CD14-positive monocyte (primary cell): ENCODE results near the gene GFI1B. TPM values are rescaled to one million over a fixed set of nuclear protein-coding genes. Genes with fewer than 3 reads are reported as not detected.

Experiments used
- DNase-seq, 3 donors: peaks; one replicate each; pipeline ENCODE4 v3.0.0-alpha.2; 2011 to 2022
- H2AFZ ChIP-seq: 2 replicates; pipeline ENCODE4 v1.6.0; 2012; ENCODE audit warnings: mild to moderate bottlenecking, low read depth, low read length, inconsistent platforms; ENCODE audit not compliant: insufficient read depth, poor library complexity, severe bottlenecking
- H3K27ac ChIP-seq, 2 donors: 1 replicate in 1 of 2; 2 replicates in 1 of 2; pipeline ENCODE4 v1.5.1; 2012 to 2013; ENCODE audit warnings: low read length in 2 of 2, control low read depth in 1 of 2, inconsistent platforms in 1 of 2, low read depth in 1 of 2, mild to moderate bottlenecking in 1 of 2
- H3K27me3 ChIP-seq, 2 donors: one replicate each; pipeline versions ENCODE4 v1.6.0 to v1.6.1; 2011 to 2013; ENCODE audit warnings: low read length in 2 of 2; ENCODE audit not compliant: control insufficient read depth in 2 of 2, insufficient read depth in 2 of 2
- H3K36me3 ChIP-seq, 2 donors: replicated peaks in 1 of 2; 1 replicate in 1 of 2; 2 replicates in 1 of 2; pipeline versions ENCODE4 v1.5.1 to v1.6.1; 2012 to 2013; ENCODE audit warnings: low read length in 2 of 2, control low read depth in 1 of 2, inconsistent platforms in 1 of 2, mild to moderate bottlenecking in 1 of 2; ENCODE audit not compliant: insufficient read depth in 2 of 2, control insufficient read depth in 1 of 2
- H3K4me1 ChIP-seq, 2 donors: 1 replicate in 1 of 2; 2 replicates in 1 of 2; pipeline versions ENCODE4 v1.5.1 to v1.6.1; 2012 to 2013; ENCODE audit warnings: low read length in 2 of 2, control low read depth in 1 of 2, inconsistent platforms in 1 of 2, mild to moderate bottlenecking in 1 of 2, moderate library complexity in 1 of 2; ENCODE audit not compliant: insufficient read depth in 2 of 2, control insufficient read depth in 1 of 2
- H3K4me2 ChIP-seq: replicated peaks from 2 replicates; pipeline ENCODE3; 2012; ENCODE audit warnings: low read length, moderate library complexity, mild to moderate bottlenecking; ENCODE audit not compliant: poor library complexity, severe bottlenecking; ENCODE audit errors: extremely low read depth
- H3K4me3 ChIP-seq, 3 experiments: fragments of 200-600 bp in 1 of 3; sonication (generic) in 1 of 3; replicated peaks in 1 of 3; 1 replicate in 2 of 3; 2 replicates in 1 of 3; pipeline ENCODE4 v1.5.1; 2011 to 2013; ENCODE audit warnings: low read length in 3 of 3, mild to moderate bottlenecking in 3 of 3, control low read depth in 2 of 3, low read depth in 2 of 3, inconsistent platforms in 1 of 3, moderate library complexity in 1 of 3
- H3K79me2 ChIP-seq: 2 replicates; pipeline ENCODE4 v1.6.0; 2012; ENCODE audit warnings: mild to moderate bottlenecking, control low read depth, inconsistent platforms, low read length, moderate library complexity; ENCODE audit not compliant: insufficient read depth
- H3K9ac ChIP-seq: 2 replicates; pipeline ENCODE4 v1.6.0; 2017; ENCODE audit warnings: low read length, mild to moderate bottlenecking; ENCODE audit not compliant: insufficient read depth, poor library complexity, severe bottlenecking
- H3K9me3 ChIP-seq, 2 donors: replicated peaks in 1 of 2; 1 replicate in 1 of 2; 2 replicates in 1 of 2; pipeline versions ENCODE4 v1.5.1 to v1.6.1; 2012 to 2013; ENCODE audit warnings: low read length in 2 of 2, control low read depth in 1 of 2; ENCODE audit not compliant: control insufficient read depth in 1 of 2, insufficient read depth in 1 of 2
- H4K20me1 ChIP-seq: 2 replicates; pipeline ENCODE4 v1.6.0; 2012; ENCODE audit warnings: mild to moderate bottlenecking, low read length, control low read depth, moderate library complexity; ENCODE audit not compliant: insufficient read depth
- H3K27ac Mint-ChIP-seq, 7 donors: one replicate each; pipeline ENCODE4 v1.8.0; 2020; ENCODE audit warnings: mild to moderate bottlenecking in 7 of 7, mixed read lengths in 7 of 7, moderate library complexity in 6 of 7, inconsistent platforms in 2 of 7
- H3K27me3 Mint-ChIP-seq, 3 donors: one replicate each; pipeline ENCODE4 v1.8.0; 2021 to 2022; ENCODE audit warnings: low read depth in 3 of 3, mild to moderate bottlenecking in 3 of 3, mixed read lengths in 3 of 3, moderate library complexity in 3 of 3, inconsistent platforms in 1 of 3
- H3K36me3 Mint-ChIP-seq, 2 donors: one replicate each; pipeline ENCODE4 v1.8.0; 2020; ENCODE audit warnings: mixed read lengths in 2 of 2, inconsistent platforms in 1 of 2, mild to moderate bottlenecking in 1 of 2
- H3K4me1 Mint-ChIP-seq: one replicate; pipeline ENCODE4 v1.8.0; 2020; ENCODE audit warnings: mild to moderate bottlenecking, mixed read lengths
- H3K4me3 Mint-ChIP-seq, 2 donors: one replicate each; pipeline ENCODE4 v1.8.0; 2020; ENCODE audit warnings: mild to moderate bottlenecking in 2 of 2, mixed read lengths in 2 of 2, moderate library complexity in 1 of 2
- H3K9me3 Mint-ChIP-seq, 7 donors: one replicate each; pipeline ENCODE4 v1.8.0; 2020 to 2022; ENCODE audit warnings: mixed read lengths in 7 of 7, mild to moderate bottlenecking in 6 of 7, moderate library complexity in 6 of 7, inconsistent platforms in 2 of 7
- WGBS: methylation state at CpG from one replicate; pipeline ENCODE4 v1.1.5; 2013; ENCODE audit warnings: missing lambda C conversion rate; ENCODE audit not compliant: insufficient coverage; 5-methylcytosine and 5-hydroxymethylcytosine counted together
- intact Hi-C, 2 donors: fragments of 100-400 bp; cut with micrococcal nuclease; formaldehyde crosslinking; loops; one replicate each; pipeline versions ENCODE4 v1.15.0 to v1.15.1; 2023
- polyA plus RNA-seq, 3 donors: library from polyadenylated mRNA; depleted of rRNA in 1 of 3; unstranded in 2 of 3; stranded (reverse) in 1 of 3; fragments of 300-500 nt in 2 of 3; fragments of >200 nt in 1 of 3; fragmentation: Illumina TruSeq in 2 of 3; gene quantifications; 1 replicate in 2 of 3; 2 replicates in 1 of 3; pipeline ENCODE4 v1.2.3, GENCODE V29; 2012 to 2021
- TF ChIP-seq, protein P1 (sequence below): fragments of 200-600 bp; IDR thresholded peaks from one replicate; pipeline ENCODE4 v1.8.0; 2022; ENCODE audit warnings: antibody characterized with exemption, mild to moderate bottlenecking

Gene GFI1B
- polyA plus RNA-seq, 3 donors: 0.06 to 0.39 (median 0.21) TPM

DNA sequence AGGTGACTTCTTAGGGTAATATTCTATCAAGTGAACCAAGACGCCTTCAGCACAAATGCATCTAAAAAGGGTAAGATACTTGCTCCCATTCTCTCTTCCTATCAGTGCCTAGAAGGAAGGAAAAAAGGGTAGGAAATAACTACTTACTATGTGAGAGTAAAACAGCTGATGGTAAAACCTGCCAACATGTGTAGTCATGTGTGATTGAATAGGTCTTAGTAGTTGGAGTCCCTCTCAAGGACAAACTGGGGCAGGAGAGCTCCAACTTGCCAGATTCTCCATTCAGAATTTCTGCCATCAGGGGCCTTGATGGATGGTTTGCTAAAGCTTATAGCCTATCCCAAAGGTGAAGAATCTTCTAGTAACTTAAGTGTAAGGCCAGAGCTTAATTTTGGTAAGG is 39.3 kb upstream of the GFI1B start:
- peaks cover 56% of the 10 kb centered on the region for H4K20me1 ChIP-seq
- peaks cover 12 to 13% of the 10 kb centered on the region in 2 donors for H3K36me3 Mint-ChIP-seq
- H3K9ac ChIP-seq: no peak overlapping the region
- H3K27ac ChIP-seq: no peak overlapping the region
- H3K4me1 ChIP-seq: peaks cover 11 to 12% of the 10 kb centered on the region in 2 donors
- no peak overlapping the region for H3K4me3 Mint-ChIP-seq
- peaks cover 18% of the 10 kb centered on the region for H3K4me1 Mint-ChIP-seq
- intact Hi-C loops: no loop called here
- TF ChIP-seq, protein P1, sequence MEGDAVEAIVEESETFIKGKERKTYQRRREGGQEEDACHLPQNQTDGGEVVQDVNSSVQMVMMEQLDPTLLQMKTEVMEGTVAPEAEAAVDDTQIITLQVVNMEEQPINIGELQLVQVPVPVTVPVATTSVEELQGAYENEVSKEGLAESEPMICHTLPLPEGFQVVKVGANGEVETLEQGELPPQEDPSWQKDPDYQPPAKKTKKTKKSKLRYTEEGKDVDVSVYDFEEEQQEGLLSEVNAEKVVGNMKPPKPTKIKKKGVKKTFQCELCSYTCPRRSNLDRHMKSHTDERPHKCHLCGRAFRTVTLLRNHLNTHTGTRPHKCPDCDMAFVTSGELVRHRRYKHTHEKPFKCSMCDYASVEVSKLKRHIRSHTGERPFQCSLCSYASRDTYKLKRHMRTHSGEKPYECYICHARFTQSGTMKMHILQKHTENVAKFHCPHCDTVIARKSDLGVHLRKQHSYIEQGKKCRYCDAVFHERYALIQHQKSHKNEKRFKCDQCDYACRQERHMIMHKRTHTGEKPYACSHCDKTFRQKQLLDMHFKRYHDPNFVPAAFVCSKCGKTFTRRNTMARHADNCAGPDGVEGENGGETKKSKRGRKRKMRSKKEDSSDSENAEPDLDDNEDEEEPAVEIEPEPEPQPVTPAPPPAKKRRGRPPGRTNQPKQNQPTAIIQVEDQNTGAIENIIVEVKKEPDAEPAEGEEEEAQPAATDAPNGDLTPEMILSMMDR: no peak
- peaks cover 90% of the 10 kb centered on the region for H3K79me2 ChIP-seq
- H2AFZ ChIP-seq: no peak overlapping the region
- no peaks in the 10 kb centered on the region for H3K27me3 ChIP-seq
- no peaks in the 10 kb centered on the region for H3K27me3 Mint-ChIP-seq
- no CpG with 5 or more reads among the region's 1 CpG for WGBS
- no peak overlapping the region for H3K27ac Mint-ChIP-seq
- no peaks in the 10 kb centered on the region for H3K9me3 ChIP-seq
- no peak overlapping the region for H3K4me2 ChIP-seq
- H3K9me3 Mint-ChIP-seq: no peaks in the 10 kb centered on the region
- peaks cover 2 to 12% of the 10 kb centered on the region in 2 donors for H3K36me3 ChIP-seq
- no peak for DNase-seq
- no peak overlapping the region for H3K4me3 ChIP-seq

DNA sequence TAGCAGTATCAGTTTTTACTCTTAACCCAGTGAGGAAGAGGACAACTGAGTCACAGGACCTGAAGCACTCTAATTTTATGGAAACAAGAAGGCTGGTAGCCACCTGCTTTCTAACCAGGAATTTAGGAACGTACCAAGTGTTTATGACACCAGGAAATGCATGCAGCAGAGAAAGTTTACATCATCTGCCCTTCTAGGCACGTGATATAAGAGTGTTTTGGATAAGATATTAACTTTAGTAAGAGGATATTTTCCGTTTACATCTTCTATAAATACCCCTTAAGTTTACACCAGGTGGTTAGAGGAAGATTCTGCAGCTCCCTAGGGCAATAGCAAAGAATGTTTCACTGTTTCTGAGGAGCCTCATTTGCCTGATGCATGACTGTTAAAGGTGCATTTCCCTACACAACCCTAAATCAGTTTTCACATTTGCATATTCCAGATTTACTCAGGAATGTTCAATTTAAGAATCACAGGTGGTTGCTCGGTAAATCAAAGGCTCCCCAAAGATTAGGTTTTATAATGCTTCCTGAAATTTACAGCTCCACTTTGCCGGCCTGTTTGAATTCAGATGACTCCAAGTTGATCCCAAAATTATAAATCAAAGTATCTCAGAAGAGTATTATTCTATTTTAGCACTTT is 35.8 kb upstream of the GFI1B start:
- no peaks in the 10 kb centered on the region for H3K36me3 ChIP-seq
- H3K27me3 Mint-ChIP-seq: peaks cover 0 to 1% (median 0%) of the 10 kb centered on the region in 3 donors
- peaks cover 33% of the 10 kb centered on the region for H4K20me1 ChIP-seq
- H2AFZ ChIP-seq: no peak overlapping the region
- TF ChIP-seq, protein P1: no peak
- no peak overlapping the region for H3K27ac Mint-ChIP-seq
- peaks cover 0 to 2% (median 0%) of the 10 kb centered on the region in 7 donors for H3K9me3 Mint-ChIP-seq
- peaks cover 16 to 20% of the 10 kb centered on the region in 2 donors for H3K4me1 ChIP-seq
- H3K4me3 ChIP-seq: no peak overlapping the region
- H3K27me3 ChIP-seq: no peaks in the 10 kb centered on the region
- DNase-seq: no peak
- H3K79me2 ChIP-seq: peaks cover 69% of the 10 kb centered on the region
- peaks cover 3 to 5% of the 10 kb centered on the region in 2 donors for H3K36me3 Mint-ChIP-seq
- no peak overlapping the region for H3K27ac ChIP-seq
- peaks cover 20% of the 10 kb centered on the region for H3K4me1 Mint-ChIP-seq
- H3K9ac ChIP-seq: no peak overlapping the region
- no CpG with 5 or more reads among the region's 5 CpGs for WGBS
- no peak overlapping the region for H3K4me3 Mint-ChIP-seq
- no peaks in the 10 kb centered on the region for H3K9me3 ChIP-seq
- H3K4me2 ChIP-seq: no peak overlapping the region
- intact Hi-C loops: loop anchor here in 1 of 2 donors (10.0 kb wide), 1 partner anchor 392 kb away; the partner anchor contains the start of gene SURF6
